Retinal pigment epithelial cell (primary cell): ENCODE data around the gene C10orf67.
"Not testable (repeated sequence)": the region's sequence is repeated elsewhere in the genome, so short reads cannot be mapped to it uniquely, and the experiment has no call there.

Experiments used
- DNase-seq: peaks from one replicate; pipeline ENCODE4 v3.0.0-alpha.2; 2010; ENCODE audit warnings: low read depth
- H3K4me3 ChIP-seq: 2 replicates; pipeline ENCODE4 v1.5.1; 2011; ENCODE audit warnings: mild to moderate bottlenecking, low read length, control low read depth, moderate library complexity
- CTCF ChIP-seq: conservative IDR thresholded peaks from 2 replicates; pipeline ENCODE4 v1.5.1; 2011; ENCODE audit warnings: low read depth, low read length, control low read depth, inconsistent platforms

C10orf67 gene

GRCh38 chr10:23284674-23285335, 59.8 kb downstream of the C10orf67 start:
- DNase-seq: no peak
- TF ChIP-seq CTCF: no peak
- H3K4me3 ChIP-seq: no peak overlapping the region

- no peak for TF ChIP-seq CTCF
- no peak overlapping the region for H3K4me3 ChIP-seq
- DNase-seq: no peak
Measured at GRCh38 chr10:23284155-23284554, 60.4 kb downstream of the C10orf67 start.

- no peak for TF ChIP-seq CTCF
- no peak for DNase-seq
Measured at GRCh38 chr10:23283680-23284079, 60.9 kb downstream of the C10orf67 start.

GRCh38 chr10:23281044-23281433, 63.6 kb downstream of the C10orf67 start:
- no peak for DNase-seq
- TF ChIP-seq CTCF: no peak
- no peak overlapping the region for H3K4me3 ChIP-seq

More at GRCh38 chr10:23283680-23284079, 60.9 kb downstream of the C10orf67 start:
- no peak overlapping the region for H3K4me3 ChIP-seq

- no peak for TF ChIP-seq CTCF
- no peak for DNase-seq
- no peak overlapping the region for H3K4me3 ChIP-seq
Measured at GRCh38 chr10:23280419-23281043, 64.1 kb downstream of the C10orf67 start.

GRCh38 chr10:23275355-23275754, 69.2 kb downstream of the C10orf67 start:
- no peak for TF ChIP-seq CTCF
- DNase-seq: no peak
- no peak overlapping the region for H3K4me3 ChIP-seq

- DNase-seq, H3K4me3 ChIP-seq: not testable (repeated sequence)
Measured at GRCh38 chr10:23274179-23274578, 70.4 kb downstream of the C10orf67 start.
